ENCODE measurements around the gene MRPL43. TPM values are rescaled to one million over a fixed set of nuclear protein-coding genes. Genes with fewer than 3 reads are reported as not detected.

The MRPL43 gene
- total RNA-seq, 2 experiments from 2014 or later: 47.8 to 49.3 TPM

DNA sequence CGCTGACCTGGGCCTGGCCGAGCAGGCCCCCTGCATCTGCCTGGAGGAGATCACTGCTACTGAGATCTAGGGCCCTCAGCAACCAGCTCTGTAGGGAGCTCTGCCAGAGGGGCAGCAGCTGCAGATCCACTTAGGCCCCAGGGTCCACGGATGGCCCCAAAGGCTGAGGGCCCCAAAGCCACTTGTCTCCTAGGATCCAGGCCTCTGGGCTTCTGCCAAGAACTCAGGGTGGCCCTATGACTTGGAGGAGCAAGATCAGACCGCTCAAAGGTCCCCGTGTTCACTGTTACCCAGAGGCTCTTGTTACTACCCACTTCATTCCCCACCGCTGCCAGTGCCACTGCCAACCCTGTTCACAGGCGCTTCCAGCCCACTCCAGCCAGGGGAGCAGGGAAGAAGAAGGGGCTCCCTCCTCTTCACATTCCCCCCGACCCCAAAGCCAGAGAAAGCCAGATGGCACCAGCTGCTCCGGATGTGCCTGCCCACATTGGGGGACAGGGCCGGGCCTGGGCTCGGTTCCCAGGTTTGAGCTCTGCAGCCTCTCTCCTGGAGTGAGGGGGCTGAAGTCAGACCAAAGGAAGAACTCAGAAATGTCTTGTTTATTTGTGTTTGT lies 19.9 kb upstream of the MRPL43 start:
- Mint-ChIP-seq H3K36me3 (ENCODE audit: low read depth) (no peaks in the 10 kb centered on the region), H3K4me3 (no peak overlapping the region), H3K27ac (no peak overlapping the region), H3K27me3 (no peaks in the 10 kb centered on the region), H3K4me1 (no peaks in the 10 kb centered on the region), H3K9me3 (no peaks in the 10 kb centered on the region)
- CTCF ChIA-PET: interaction anchor here (0.9 to 17.1 kb wide), 4 partner anchors 9 to 26 kb away, joined by 3 to 186 read pairs (median 6); no protein-coding TSS in a partner anchor
- POLR2A ChIA-PET: no interaction called here
- no peak for DNase-seq

DNA sequence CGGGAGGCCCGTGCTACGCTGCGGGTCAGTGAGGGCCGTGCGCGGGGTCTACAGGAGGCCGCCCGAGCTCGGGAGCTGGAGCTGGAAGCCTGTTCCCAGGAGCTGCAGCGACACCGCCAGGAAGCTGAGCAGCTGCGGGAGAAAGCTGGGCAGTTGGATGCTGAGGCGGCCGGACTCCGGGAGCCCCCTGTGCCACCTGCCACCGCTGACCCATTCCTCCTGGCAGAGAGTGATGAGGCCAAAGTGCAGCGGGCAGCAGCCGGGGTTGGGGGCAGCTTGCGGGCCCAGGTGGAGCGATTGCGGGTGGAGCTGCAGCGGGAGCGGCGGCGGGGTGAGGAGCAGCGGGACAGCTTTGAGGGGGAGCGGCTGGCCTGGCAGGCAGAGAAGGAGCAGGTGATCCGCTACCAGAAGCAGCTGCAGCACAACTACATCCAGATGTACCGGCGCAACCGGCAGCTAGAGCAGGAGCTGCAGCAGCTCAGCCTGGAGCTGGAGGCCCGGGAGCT lies 19.3 kb upstream of the MRPL43 start:
- Mint-ChIP-seq H3K4me3 (no peak overlapping the region), H3K27ac (no peak overlapping the region), H3K9me3 (no peaks in the 10 kb centered on the region), H3K27me3 (no peaks in the 10 kb centered on the region), H3K4me1 (no peaks in the 10 kb centered on the region), H3K36me3 (ENCODE audit: low read depth) (no peaks in the 10 kb centered on the region)
- POLR2A ChIA-PET: interaction anchor here (1.0 kb wide), 1 partner anchor 10 kb away, joined by 3 read pairs; no protein-coding TSS in a partner anchor
- CTCF ChIA-PET: interaction anchor here (0.9 to 17.1 kb wide), 3 partner anchors 9 to 25 kb away, joined by 3 to 186 read pairs (median 7); no protein-coding TSS in a partner anchor
- no peak for DNase-seq

- Mint-ChIP-seq H3K4me3 (no peak overlapping the region), H3K36me3 (ENCODE audit: low read depth) (no peaks in the 10 kb centered on the region), H3K27ac (no peak overlapping the region), H3K4me1 (peaks cover 2% of the 10 kb centered on the region), H3K27me3 (peaks cover 2% of the 10 kb centered on the region), H3K9me3 (no peaks in the 10 kb centered on the region)
- no peak for DNase-seq
- CTCF ChIA-PET: interaction anchor here (1.5 to 17.1 kb wide), 2 partner anchors 8 to 11 kb away, joined by 7 to 186 read pairs; no protein-coding TSS in a partner anchor
- POLR2A ChIA-PET: interaction anchor here (1.0 kb wide), 1 partner anchor 9 kb away, joined by 3 read pairs; no protein-coding TSS in a partner anchor
These were observed 18.7 kb upstream of the MRPL43 start for GRCh38 chr10:101005869-101006567.

DNA sequence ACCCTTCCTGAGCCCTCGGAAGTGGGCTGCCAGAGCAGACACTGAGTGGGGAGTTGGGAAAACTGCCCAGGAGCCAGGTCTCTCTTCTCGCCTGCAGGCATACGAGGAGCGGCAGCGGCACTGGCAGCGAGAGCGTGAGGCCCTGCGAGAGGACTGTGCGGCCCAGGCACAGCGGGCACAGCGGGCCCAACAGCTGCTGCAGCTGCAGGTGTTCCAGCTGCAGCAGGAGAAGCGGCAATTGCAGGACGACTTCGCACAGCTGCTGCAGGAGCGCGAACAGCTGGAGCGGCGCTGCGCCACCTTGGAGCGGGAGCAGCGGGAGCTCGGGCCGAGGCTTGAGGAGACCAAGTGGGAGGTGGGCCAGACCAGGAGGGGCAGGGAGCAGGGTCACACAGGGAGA lies 18.1 kb upstream of the MRPL43 start:
- Mint-ChIP-seq H3K27ac (no peak overlapping the region), H3K9me3 (no peaks in the 10 kb centered on the region), H3K4me1 (peaks cover 4% of the 10 kb centered on the region), H3K4me3 (no peak overlapping the region), H3K36me3 (ENCODE audit: low read depth) (no peaks in the 10 kb centered on the region), H3K27me3 (peaks cover 3% of the 10 kb centered on the region)
- POLR2A ChIA-PET: no interaction called here
- DNase-seq: no peak
- CTCF ChIA-PET: interaction anchor here (17.1 kb wide), 1 partner anchor 11 kb away, joined by 186 read pairs; no protein-coding TSS in a partner anchor

- Mint-ChIP-seq H3K9me3 (no peaks in the 10 kb centered on the region), H3K4me3 (no peak overlapping the region), H3K36me3 (ENCODE audit: low read depth) (no peaks in the 10 kb centered on the region), H3K27me3 (peaks cover 3% of the 10 kb centered on the region), H3K27ac (no peak overlapping the region), H3K4me1 (peaks cover 6% of the 10 kb centered on the region)
- CTCF ChIA-PET: interaction anchor here (1.9 to 17.1 kb wide), 2 partner anchors 13 to 46 kb away, joined by 5 to 186 read pairs; no protein-coding TSS in a partner anchor
- POLR2A ChIA-PET: no interaction called here
- no peak for DNase-seq
These were observed 16.4 kb upstream of the MRPL43 start for GRCh38 chr10:101003639-101004206.

DNA sequence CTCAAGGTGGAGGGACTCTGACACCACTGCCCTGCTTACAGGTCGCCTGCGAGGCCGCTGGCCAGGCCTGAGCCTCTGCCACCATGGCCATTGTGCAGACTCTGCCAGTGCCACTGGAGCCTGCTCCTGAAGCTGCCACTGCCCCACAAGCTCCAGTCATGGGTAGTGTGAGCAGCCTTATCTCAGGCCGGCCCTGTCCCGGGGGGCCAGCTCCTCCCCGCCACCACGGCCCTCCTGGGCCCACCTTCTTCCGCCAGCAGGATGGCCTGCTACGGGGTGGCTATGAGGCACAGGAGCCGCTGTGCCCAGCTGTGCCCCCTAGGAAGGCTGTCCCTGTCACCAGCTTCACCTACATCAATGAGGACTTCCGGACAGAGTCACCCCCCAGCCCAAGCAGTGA lies 15.2 kb upstream of the MRPL43 start:
- POLR2A ChIA-PET: interaction anchor here (1.0 kb wide), 1 partner anchor 10 kb away, joined by 3 read pairs; no protein-coding TSS in a partner anchor
- DNase-seq: no peak
- Mint-ChIP-seq H3K4me1 (peaks cover 14% of the 10 kb centered on the region), H3K9me3 (no peaks in the 10 kb centered on the region), H3K4me3 (no peak overlapping the region), H3K27ac (no peak overlapping the region), H3K27me3 (peaks cover 3% of the 10 kb centered on the region), H3K36me3 (ENCODE audit: low read depth) (no peaks in the 10 kb centered on the region)
- CTCF ChIA-PET: interaction anchor here (0.7 to 17.1 kb wide), 2 partner anchors 14 to 56 kb away, joined by 3 to 186 read pairs; no protein-coding TSS in a partner anchor

- CTCF ChIA-PET: interaction anchor here (1.3 to 17.1 kb wide), 2 partner anchors 15 to 30 kb away, joined by 3 to 186 read pairs; no protein-coding TSS in a partner anchor
- Mint-ChIP-seq H3K4me1 (peaks cover 18% of the 10 kb centered on the region), H3K9me3 (no peaks in the 10 kb centered on the region), H3K27me3 (peaks cover 3% of the 10 kb centered on the region), H3K4me3 (no peak overlapping the region), H3K27ac (no peak overlapping the region), H3K36me3 (ENCODE audit: low read depth) (no peaks in the 10 kb centered on the region)
- POLR2A ChIA-PET: interaction anchor here (1.0 kb wide), 1 partner anchor 10 kb away, joined by 3 read pairs; no protein-coding TSS in a partner anchor
- DNase-seq: no peak
These were observed 14.3 kb upstream of the MRPL43 start for GRCh38 chr10:101001659-101002035.

- Mint-ChIP-seq H3K4me1 (peaks cover 24% of the 10 kb centered on the region), H3K9me3 (no peaks in the 10 kb centered on the region), H3K36me3 (ENCODE audit: low read depth) (no peaks in the 10 kb centered on the region), H3K4me3 (peak overlapping the region; percentile 43), H3K27ac (no peak overlapping the region), H3K27me3 (peaks cover 3% of the 10 kb centered on the region)
- ChIA-PET POLR2A (interaction anchor here (0.7 kb wide), 1 partner anchor 24 kb away, joined by 3 read pairs; no protein-coding TSS in a partner anchor), CTCF (interaction anchor here (1.3 to 17.1 kb wide), 2 partner anchors 16 to 31 kb away, joined by 3 to 186 read pairs; no protein-coding TSS in a partner anchor)
- no peak for DNase-seq
These were observed 13.8 kb upstream of the MRPL43 start for GRCh38 chr10:101000915-101001658.

DNA sequence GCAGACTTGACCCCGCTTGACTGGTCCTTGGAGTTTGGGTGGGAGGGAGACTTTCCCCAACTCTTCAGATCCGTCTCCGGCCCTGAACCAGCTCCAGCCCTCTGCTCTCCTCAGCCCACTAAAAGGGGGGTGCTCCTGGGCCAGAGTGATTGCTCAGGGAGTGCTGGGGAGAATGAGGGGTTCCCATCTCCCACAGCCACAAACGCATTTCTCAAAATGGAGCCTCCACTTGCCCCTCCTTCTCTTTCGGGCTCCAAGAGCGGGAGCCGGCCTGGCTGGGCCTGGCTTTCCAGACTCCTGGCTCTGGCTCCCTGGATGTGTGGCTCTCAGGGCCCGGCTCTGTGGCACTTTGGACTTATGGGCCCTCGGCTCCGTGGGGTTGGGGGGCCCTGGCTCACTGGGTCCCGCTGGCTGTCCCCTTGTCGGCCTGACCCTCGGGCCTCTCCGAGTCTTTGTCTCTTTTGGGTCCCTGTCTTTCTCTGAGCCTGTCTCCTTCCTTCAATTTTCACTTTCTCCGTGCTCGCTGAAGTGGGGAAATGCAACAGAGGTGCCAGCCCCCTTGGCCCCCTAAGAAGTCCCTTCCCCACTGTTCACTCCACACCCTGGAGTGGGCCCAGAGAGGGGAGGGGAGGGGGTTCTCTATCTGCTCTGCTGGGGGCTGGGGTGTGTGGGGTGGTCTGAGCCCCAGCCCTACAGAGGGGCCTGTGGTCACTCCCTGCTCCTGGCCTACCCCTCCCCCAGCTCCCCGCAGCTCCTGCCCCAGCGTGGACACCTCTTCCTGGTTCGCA lies 13.0 kb upstream of the MRPL43 start:
- POLR2A ChIA-PET: interaction anchor here (0.7 to 1.9 kb wide), 4 partner anchors 11 to 38 kb away, joined by 3 to 4 read pairs (median 4); no protein-coding TSS in a partner anchor

DNA sequence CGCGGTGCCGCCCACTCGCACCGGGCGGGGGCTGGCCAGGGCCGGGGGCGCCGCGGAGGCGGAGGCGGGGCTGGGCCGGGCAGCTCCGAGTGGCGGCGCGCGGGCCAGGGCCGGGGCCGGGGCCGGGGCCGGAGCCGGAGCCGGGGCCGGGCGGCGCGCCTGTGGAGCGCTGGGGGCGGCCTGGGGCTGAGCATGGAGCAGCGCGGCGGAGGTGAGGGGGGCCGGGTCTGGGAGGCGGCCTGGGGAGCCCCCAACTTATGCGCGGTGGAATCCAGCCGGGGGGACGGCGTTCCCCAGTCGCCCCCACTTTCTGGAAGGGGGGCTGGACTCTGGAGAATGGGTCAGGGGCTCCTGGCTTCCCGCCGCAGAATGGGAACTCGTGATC lies 12.4 kb upstream of the MRPL43 start, which contains the start of gene LZTS2:
Gene LZTS2, plus strand, starts transcription at position 67 of the 385 bp plus-strand sequence. CDS start 2,731 bp downstream, outside the sequence.
- Mint-ChIP-seq H3K27me3 (peaks cover 3% of the 10 kb centered on the region), H3K27ac (peak within 1 kb of the TSS; percentile 66), H3K4me1 (peaks cover 28% of the 10 kb centered on the region), H3K36me3 (ENCODE audit: low read depth) (peaks cover under 1% of the 10 kb centered on the region), H3K9me3 (no peaks in the 10 kb centered on the region), H3K4me3 (peak within 1 kb of the TSS; percentile 77)
- DNase-seq: no peak
- CTCF ChIA-PET: interaction anchor here (0.8 to 17.1 kb wide), 3 partner anchors 17 to 88 kb away, joined by 3 to 186 read pairs (median 3); no protein-coding TSS in a partner anchor
- POLR2A ChIA-PET: interaction anchor here (0.9 to 1.9 kb wide), 3 partner anchors 12 to 38 kb away, joined by 3 to 4 read pairs (median 4); no protein-coding TSS in a partner anchor

More for the DNA sequence above, 13.0 kb upstream of the MRPL43 start:
- Mint-ChIP-seq H3K27ac (no peak overlapping the region), H3K4me3 (peak overlapping the region; percentile 43), H3K9me3 (no peaks in the 10 kb centered on the region), H3K36me3 (ENCODE audit: low read depth) (no peaks in the 10 kb centered on the region), H3K4me1 (peaks cover 28% of the 10 kb centered on the region), H3K27me3 (peaks cover 3% of the 10 kb centered on the region)
- CTCF ChIA-PET: interaction anchor here (1.3 to 17.1 kb wide), 2 partner anchors 16 to 31 kb away, joined by 3 to 186 read pairs; no protein-coding TSS in a partner anchor
- no peak for DNase-seq

Data from activated CD4-positive, alpha-beta memory T cell treated with anti-CD3 and anti-CD28 coated beads, Interleukin-2, amount 10 ng/mL, durations not matched to agents 7 days and 5 days (primary cell).